Astrocyte (in vitro differentiated cells and primary cell): Measurements from ENCODE around the gene REPS1.

Source experiments
- EZH2 ChIP-seq: IDR thresholded peaks from 2 replicates; pipeline ENCODE4 v1.6.1; 2012; ENCODE audit warnings: mild to moderate bottlenecking, low read length, inconsistent platforms; ENCODE audit not compliant: insufficient read depth
- TF ChIP-seq, protein P1 (sequence below): IDR thresholded peaks from 2 replicates; pipeline ENCODE4 v1.5.1; 2011; ENCODE audit warnings: low read depth, mild to moderate bottlenecking, inconsistent platforms, low read length, moderate library complexity; ENCODE audit not compliant: insufficient read depth

- TF ChIP-seq, protein P1, sequence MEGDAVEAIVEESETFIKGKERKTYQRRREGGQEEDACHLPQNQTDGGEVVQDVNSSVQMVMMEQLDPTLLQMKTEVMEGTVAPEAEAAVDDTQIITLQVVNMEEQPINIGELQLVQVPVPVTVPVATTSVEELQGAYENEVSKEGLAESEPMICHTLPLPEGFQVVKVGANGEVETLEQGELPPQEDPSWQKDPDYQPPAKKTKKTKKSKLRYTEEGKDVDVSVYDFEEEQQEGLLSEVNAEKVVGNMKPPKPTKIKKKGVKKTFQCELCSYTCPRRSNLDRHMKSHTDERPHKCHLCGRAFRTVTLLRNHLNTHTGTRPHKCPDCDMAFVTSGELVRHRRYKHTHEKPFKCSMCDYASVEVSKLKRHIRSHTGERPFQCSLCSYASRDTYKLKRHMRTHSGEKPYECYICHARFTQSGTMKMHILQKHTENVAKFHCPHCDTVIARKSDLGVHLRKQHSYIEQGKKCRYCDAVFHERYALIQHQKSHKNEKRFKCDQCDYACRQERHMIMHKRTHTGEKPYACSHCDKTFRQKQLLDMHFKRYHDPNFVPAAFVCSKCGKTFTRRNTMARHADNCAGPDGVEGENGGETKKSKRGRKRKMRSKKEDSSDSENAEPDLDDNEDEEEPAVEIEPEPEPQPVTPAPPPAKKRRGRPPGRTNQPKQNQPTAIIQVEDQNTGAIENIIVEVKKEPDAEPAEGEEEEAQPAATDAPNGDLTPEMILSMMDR: no peak
- TF ChIP-seq EZH2: no peak
Measured at GRCh38 chr6:138869398-138869797, 118.7 kb downstream of the REPS1 start.
